Adipose tissue (tissue), 3 donors: ENCODE data around the gene DRG1. TPM values are rescaled to one million over a fixed set of nuclear protein-coding genes. Genes with fewer than 3 reads are reported as not detected.
"Not testable (repeated sequence)": the region's sequence is repeated elsewhere in the genome, so short reads cannot be mapped to it uniquely, and the experiment has no call there.

Experiments
- H3K27ac ChIP-seq: one replicate; pipeline ENCODE4 v1.5.1; 2013; ENCODE audit warnings: low read depth, low read length
- WGBS, 3 donors: extraction: QIAGEN DNeasy Blood & Tissue Kit; methylation state at CpG; one replicate each; pipeline ENCODE4 v1.1.7; 2013; 5-methylcytosine and 5-hydroxymethylcytosine counted together
- polyA plus RNA-seq, 3 donors: library from polyadenylated mRNA; stranded (reverse); fragments of 200-250 nt; gene quantifications; one replicate each; pipeline ENCODE4 v1.2.3, GENCODE V29; 2013
- donor health status: healthy with polysubstance abuse.
- donor health status: Bipolar disorder and iron deficiency.
- donor health status: healthy.

Gene DRG1, protein sequence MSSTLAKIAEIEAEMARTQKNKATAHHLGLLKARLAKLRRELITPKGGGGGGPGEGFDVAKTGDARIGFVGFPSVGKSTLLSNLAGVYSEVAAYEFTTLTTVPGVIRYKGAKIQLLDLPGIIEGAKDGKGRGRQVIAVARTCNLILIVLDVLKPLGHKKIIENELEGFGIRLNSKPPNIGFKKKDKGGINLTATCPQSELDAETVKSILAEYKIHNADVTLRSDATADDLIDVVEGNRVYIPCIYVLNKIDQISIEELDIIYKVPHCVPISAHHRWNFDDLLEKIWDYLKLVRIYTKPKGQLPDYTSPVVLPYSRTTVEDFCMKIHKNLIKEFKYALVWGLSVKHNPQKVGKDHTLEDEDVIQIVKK
- 10 to 100 TPM; 38.1 to 60.2 (median 46.1) TPM for polyA plus RNA-seq

DNA sequence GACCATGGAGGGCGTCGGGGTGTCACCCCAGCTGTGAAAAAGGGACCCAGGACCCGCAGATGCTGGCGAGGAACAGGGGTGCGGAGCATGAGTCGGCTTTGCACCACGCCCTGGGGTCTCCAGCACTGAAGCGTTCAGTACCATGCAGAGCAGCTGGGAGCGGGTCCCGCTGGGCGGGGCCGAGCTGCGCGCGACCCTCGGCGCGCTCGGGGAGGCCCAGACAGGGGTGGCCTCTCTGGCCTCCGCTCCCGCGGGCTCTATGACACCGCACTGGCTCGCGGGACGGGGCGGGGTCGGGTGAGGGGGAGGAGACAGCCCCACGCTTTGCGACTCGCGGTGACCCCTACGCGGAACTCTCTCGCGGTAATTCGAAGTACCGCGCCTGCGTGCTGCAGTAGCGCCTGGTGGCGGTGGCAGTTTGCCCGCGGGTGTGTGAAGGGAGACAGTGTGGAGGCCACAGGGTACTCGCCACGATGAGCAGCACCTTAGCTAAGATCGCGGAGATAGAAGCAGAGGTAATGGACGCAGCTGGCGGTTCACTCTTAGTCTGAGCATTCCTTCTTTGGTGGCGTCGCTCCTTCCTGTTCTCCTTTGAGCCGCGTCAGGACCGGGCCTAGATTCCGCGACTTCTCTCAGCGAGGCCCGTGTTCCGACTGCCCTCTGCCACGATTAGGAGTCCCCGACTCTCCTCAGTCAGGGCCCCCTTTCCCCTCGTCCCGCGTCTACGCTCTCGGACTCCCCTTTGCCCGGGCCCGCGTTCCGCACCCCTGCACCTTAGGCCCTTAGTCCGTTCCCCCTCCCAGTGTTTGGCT lies at the start of gene DRG1:
Gene DRG1 (plus strand): TSS at position 394 of the 812 bp plus-strand sequence. CDS start 80 bp downstream, at position 474.
- no peak within 1 kb of the TSS for H3K27ac ChIP-seq
- whole genome bisulfite sequencing, 3 donors, result 0 to 1% (median 0%) methylated on average over 69 to 72 of the region's 72 CpGs

- no peak overlapping the region for H3K27ac ChIP-seq
Observed at GRCh38 chr22:31349960-31350359, 49.4 kb upstream of the DRG1 start.

GRCh38 chr22:31350410-31350863 lies 49.0 kb upstream of the DRG1 start:
- H3K27ac ChIP-seq, result no peak overlapping the region
- WGBS, 3 donors, result 27 to 69% (median 62%) methylated on average over 8 of the region's 8 CpGs

DNA sequence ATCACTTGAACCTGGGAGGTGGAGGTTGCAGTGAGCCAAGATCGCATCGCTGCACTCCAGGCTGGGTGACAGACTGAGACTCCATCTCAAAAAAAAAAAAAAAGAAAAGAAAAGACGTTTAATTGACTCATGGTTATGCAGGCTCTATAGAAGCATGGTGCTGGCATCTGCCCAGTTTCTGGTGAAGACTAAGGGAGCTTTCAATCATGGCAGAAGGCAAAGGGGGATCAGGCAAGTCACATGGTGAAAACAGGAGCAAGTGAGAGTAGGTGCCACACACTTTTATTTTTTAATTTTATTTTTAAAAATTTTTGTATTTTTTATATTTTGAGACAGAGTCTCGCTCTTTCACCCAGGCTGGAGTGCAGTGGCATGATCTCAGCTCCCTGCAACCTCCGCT lies 44.9 kb upstream of the DRG1 start:
- WGBS, 3 donors, result 78 to 83% (median 82%) methylated on average over 5 of the region's 5 CpGs
- H3K27ac ChIP-seq, result no peak overlapping the region

GRCh38 chr22:31360029-31360428 lies 39.4 kb upstream of the DRG1 start:
- no peak overlapping the region for H3K27ac ChIP-seq
- WGBS, 3 donors, result 72 to 83% (median 77%) methylated on average over 1 of the region's 1 CpG

DNA sequence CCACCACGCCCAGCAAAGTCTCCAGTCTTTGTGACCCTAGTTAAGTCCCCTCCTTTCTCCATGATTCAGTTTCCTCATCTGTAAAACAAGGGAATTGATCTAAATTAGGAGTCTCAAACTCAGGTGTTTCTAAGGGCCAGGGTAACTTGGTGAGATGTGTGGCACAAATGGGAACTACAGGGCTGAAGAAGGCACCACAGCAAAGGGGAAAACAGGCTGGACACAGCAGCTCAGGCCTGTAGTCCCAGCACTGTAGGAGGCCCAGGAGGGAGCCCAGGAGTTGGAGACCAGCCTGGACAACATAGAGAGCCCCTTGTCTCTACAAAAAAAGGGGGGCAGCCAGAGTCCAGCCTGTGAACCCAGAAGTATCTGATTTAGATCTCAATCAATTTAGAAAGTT lies 37.7 kb upstream of the DRG1 start:
- no peak overlapping the region for H3K27ac ChIP-seq
- WGBS, 3 donors, result 38 to 100% (median 98%) methylated on average over 1 of the region's 1 CpG

DNA sequence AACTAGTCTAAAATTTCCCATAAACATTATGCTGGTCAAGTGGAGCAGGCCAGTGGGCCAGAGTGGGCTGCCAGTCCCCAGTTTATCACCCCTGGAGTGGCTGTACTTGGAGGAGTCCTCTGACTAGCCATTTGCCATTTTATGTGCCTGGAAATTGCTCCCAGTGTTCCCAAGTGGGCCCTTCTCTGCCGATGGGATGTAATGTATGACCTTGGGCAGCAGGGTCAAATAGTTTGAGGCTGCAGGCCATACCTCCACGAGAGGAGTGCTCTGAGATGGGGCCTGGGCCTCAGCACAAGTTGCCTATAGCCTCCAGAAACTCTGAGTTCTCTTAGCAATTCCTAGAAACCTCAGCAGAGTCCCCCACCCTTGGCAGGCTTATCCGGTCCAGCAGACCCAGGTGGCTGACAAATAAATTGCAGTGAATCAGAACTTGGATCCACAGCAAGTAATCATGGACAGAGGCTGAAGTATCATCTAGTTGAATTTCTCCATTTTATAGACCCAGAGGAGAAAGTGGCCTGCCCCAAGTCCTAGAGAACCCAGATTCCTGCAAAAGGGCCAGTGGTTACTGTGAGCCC lies 35.4 kb upstream of the DRG1 start:
- 60 to 70% (median 63%) methylated on average over 3 of the region's 3 CpGs for WGBS, 3 donors
- H3K27ac ChIP-seq, result no peak overlapping the region

GRCh38 chr22:31367426-31367825 lies 32.0 kb upstream of the DRG1 start:
- 49 to 77% (median 56%) methylated on average over 3 of the region's 3 CpGs for WGBS, 3 donors
- H3K27ac ChIP-seq, result no peak overlapping the region

DNA sequence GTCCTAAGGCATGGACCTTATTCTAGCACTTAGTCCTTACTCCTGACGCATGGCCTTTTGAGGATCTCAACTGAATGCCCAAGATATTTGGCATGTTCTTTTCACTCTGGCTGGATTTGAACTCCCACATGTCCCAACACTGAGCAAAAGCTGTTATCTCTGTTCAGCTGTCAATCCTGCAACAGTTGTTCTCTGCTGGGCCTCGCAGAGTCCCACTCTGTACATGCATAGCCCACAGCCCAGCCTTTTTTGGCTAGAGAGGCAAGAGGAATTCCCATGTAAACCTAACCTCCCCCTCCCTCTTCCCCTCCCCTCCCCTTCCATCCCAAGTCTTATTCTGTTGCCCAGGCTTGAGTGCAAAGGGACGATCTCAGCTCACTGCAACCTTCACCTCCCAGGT lies 21.8 kb upstream of the DRG1 start:
- 72 to 83% (median 74%) methylated on average over 3 of the region's 3 CpGs for WGBS, 3 donors
- no peak overlapping the region for H3K27ac ChIP-seq

DNA sequence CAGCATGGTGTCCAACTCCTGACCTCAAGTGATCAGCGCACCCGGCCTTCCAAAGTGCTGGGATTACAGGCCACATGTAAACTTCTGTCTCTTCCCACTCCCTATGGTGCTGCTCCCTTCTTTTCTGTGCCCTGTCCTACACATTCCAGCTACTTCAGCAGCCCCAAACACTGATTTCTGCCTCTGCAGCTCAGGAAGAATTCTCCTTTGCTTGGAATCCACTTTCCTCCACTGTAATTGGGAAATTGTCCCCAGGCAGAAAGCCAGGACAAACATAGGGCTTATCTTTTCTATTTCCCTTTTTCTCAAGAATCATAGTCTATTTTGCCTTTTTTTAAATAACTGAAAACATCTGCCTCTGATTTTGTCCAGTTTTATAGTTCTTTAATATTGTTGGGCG lies 21.3 kb upstream of the DRG1 start:
- 85 to 90% (median 87%) methylated on average over 3 of the region's 3 CpGs for WGBS, 3 donors

GRCh38 chr22:31378651-31379050 lies 20.8 kb upstream of the DRG1 start:
- not testable (repeated sequence) for H3K27ac ChIP-seq
- 77 to 80% (median 80%) methylated on average over 6 of the region's 6 CpGs for WGBS, 3 donors

More for the DNA sequence above, 21.3 kb upstream of the DRG1 start:
- no peak overlapping the region for H3K27ac ChIP-seq

- H3K27ac ChIP-seq, result no peak overlapping the region
- 94 to 100% (median 99%) methylated on average over 2 of the region's 2 CpGs for WGBS, 3 donors
Observed at GRCh38 chr22:31393893-31394292, 5.5 kb upstream of the DRG1 start.

GRCh38 chr22:31394326-31394725 lies 5.1 kb upstream of the DRG1 start:
- 75 to 90% (median 79%) methylated on average over 3 of the region's 3 CpGs for WGBS, 3 donors
- H3K27ac ChIP-seq, result no peak overlapping the region

GRCh38 chr22:31398231-31398630 lies 1.2 kb upstream of the DRG1 start:
- no peak overlapping the region for H3K27ac ChIP-seq
- 47 to 59% (median 47%) methylated on average over 5 of the region's 5 CpGs for WGBS, 3 donors

DNA sequence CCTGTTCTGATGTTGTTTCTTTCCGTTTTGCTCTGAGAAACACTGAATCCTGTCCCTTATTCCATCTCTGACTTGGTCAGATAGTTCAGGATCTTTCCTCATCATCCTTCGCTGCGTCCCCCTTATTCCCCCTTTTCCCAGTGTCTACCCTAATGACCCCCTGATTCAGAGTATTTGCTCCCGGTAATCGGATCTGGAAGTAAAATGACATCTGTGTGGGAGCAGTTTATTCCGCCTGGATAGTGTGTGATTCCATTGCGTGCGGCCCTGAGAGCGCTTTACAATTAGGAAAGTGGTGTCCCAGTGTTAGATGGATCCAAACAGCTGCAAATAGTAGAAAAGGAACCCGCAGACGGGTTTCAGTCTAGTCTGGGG lies 606 bp downstream of the DRG1 start:
- WGBS, 3 donors, result 0 to 3% (median 2%) methylated on average over 11 of the region's 11 CpGs
- H3K27ac ChIP-seq, result no peak overlapping the region

- 82 to 98% (median 92%) methylated on average over 2 of the region's 2 CpGs for WGBS, 3 donors
- not testable (repeated sequence) for H3K27ac ChIP-seq
Observed at GRCh38 chr22:31402350-31402749, 2.9 kb downstream of the DRG1 start.

GRCh38 chr22:31425331-31426050 lies 26.1 kb downstream of the DRG1 start:
- WGBS, 3 donors, result 95 to 96% (median 96%) methylated on average over 9 of the region's 9 CpGs
- H3K27ac ChIP-seq, result no peak overlapping the region

- WGBS, 3 donors, result 85 to 91% (median 85%) methylated on average over 5 of the region's 5 CpGs
- no peak overlapping the region for H3K27ac ChIP-seq
Observed at GRCh38 chr22:31431950-31432349, 32.5 kb downstream of the DRG1 start.

DNA sequence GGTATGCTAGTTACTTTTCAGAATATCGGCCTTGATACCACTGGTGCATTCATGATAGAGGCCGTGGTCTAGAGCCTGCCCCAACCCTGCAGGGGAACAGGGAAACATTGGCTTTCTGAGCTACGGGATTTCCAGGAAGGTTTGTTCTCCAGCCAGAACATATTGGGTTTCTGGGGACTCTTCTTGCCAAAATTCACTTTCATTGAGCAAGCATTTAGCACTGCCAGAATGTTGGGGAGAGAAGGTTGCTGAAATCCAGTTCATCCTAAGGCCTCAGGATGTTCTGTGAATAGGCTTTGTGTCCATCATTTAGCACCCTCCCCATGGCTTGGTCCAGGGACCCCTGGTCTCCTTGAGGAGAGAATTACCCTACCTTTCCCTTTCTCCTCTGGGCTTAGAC lies 36.7 kb downstream of the DRG1 start:
- WGBS, 3 donors, result 70 to 88% (median 78%) methylated on average over 3 of the region's 3 CpGs
- H3K27ac ChIP-seq, result no peak overlapping the region
